ENCODE measurements around the gene C2orf68. TPM values are rescaled to one million over a fixed set of nuclear protein-coding genes. Genes with fewer than 3 reads are reported as not detected.

C2orf68 gene
- total RNA-seq, 1 donor from 2014 or later: 50.4 TPM

GRCh38 chr2:85649201-85650190 is 37.6 kb upstream of the C2orf68 start:
- Mint-ChIP-seq H3K27me3 (ENCODE audit: low read depth) (no peaks in the 10 kb centered on the region), H3K9me3 (no peaks in the 10 kb centered on the region), H3K36me3 (ENCODE audit: low read depth) (peaks cover 14% of the 10 kb centered on the region), H3K4me3 (no peak overlapping the region), H3K4me1 (no peaks in the 10 kb centered on the region), H3K27ac (ENCODE audit: unreplicated experiment) (no peak overlapping the region)
- TF ChIP-seq CTCF (conservative IDR thresholded peaks at IDR 0.05): no peak
- no peak for DNase-seq (ENCODE audit: low read depth, low spot score)

GRCh38 chr2:85648619-85649018 is 36.8 kb upstream of the C2orf68 start:
- DNase-seq (ENCODE audit: low read depth, low spot score): peak; percentile 36
- Mint-ChIP-seq H3K27me3 (ENCODE audit: low read depth) (no peaks in the 10 kb centered on the region), H3K27ac (ENCODE audit: unreplicated experiment) (no peak overlapping the region), H3K36me3 (ENCODE audit: low read depth) (peaks cover 11% of the 10 kb centered on the region), H3K9me3 (no peaks in the 10 kb centered on the region), H3K4me1 (no peaks in the 10 kb centered on the region), H3K4me3 (no peak overlapping the region)
- peak; percentile 57 for TF ChIP-seq CTCF (conservative IDR thresholded peaks at IDR 0.05)

- Mint-ChIP-seq H3K9me3 (no peaks in the 10 kb centered on the region), H3K4me3 (no peak overlapping the region), H3K36me3 (ENCODE audit: low read depth) (peaks cover 11% of the 10 kb centered on the region), H3K27me3 (ENCODE audit: low read depth) (no peaks in the 10 kb centered on the region), H3K4me1 (no peaks in the 10 kb centered on the region), H3K27ac (ENCODE audit: unreplicated experiment) (no peak overlapping the region)
- no peak for DNase-seq (ENCODE audit: low read depth, low spot score)
- no peak for TF ChIP-seq CTCF (conservative IDR thresholded peaks at IDR 0.05)
Observed at GRCh38 chr2:85647823-85648526, 36.1 kb upstream of the C2orf68 start.

GRCh38 chr2:85646166-85646565 is 34.3 kb upstream of the C2orf68 start:
- Mint-ChIP-seq H3K4me3 (no peak overlapping the region), H3K4me1 (no peaks in the 10 kb centered on the region), H3K9me3 (no peaks in the 10 kb centered on the region), H3K27ac (ENCODE audit: unreplicated experiment) (no peak overlapping the region), H3K27me3 (ENCODE audit: low read depth) (no peaks in the 10 kb centered on the region), H3K36me3 (ENCODE audit: low read depth) (peaks cover 18% of the 10 kb centered on the region)
- no peak for TF ChIP-seq CTCF (conservative IDR thresholded peaks at IDR 0.05)
- no peak for DNase-seq (ENCODE audit: low read depth, low spot score)

- Mint-ChIP-seq H3K36me3 (ENCODE audit: low read depth) (peaks cover 23% of the 10 kb centered on the region), H3K27ac (ENCODE audit: unreplicated experiment) (no peak overlapping the region), H3K27me3 (ENCODE audit: low read depth) (no peaks in the 10 kb centered on the region), H3K4me3 (no peak overlapping the region), H3K9me3 (no peaks in the 10 kb centered on the region), H3K4me1 (no peaks in the 10 kb centered on the region)
- TF ChIP-seq CTCF (conservative IDR thresholded peaks at IDR 0.05): no peak
- no peak for DNase-seq (ENCODE audit: low read depth, low spot score)
Observed at GRCh38 chr2:85644909-85645308, 33.0 kb upstream of the C2orf68 start.
